ENCODE data around the gene ART1. TPM values are rescaled to one million over a fixed set of nuclear protein-coding genes. Genes with fewer than 3 reads are reported as not detected.
A peak's percentile ranks its signal among the peaks of the same experiment; 100 is the strongest.

Gene ART1
- total RNA-seq, 6 experiments from 2014 or later: not detected

- Histone ChIP-seq H3K4me1 (no peaks in the 10 kb centered on the region), H3K9me3 (no peaks in the 10 kb centered on the region), H3K4me3 (no peak overlapping the region), H3K36me3 (no peaks in the 10 kb centered on the region), H3K27me3 (no peaks in the 10 kb centered on the region), H3K27ac (no peak overlapping the region)
- ATAC-seq (peak; percentile 73 to 79 (median 76)), DNase-seq (no peak)
- intact Hi-C loops (cut with DNase I): no loop called here
- TF ChIP-seq POLR2A (IDR thresholded peaks at IDR 0.05): no peak
- TF ChIP-seq CTCF (IDR thresholded peaks at IDR 0.05): peak; percentile 66 to 87 (median 84)
- WGBS (ENCODE audit: insufficient coverage, low coverage, low lambda C conversion rate, missing lambda C conversion rate): 44% methylated on average over 7 of the region's 7 CpGs
These were observed 35.3 kb upstream of the ART1 start for GRCh38 chr11:3609416-3610265.

GRCh38 chr11:3610846-3611245 is 34.1 kb upstream of the ART1 start:
- 76% methylated on average over 4 of the region's 4 CpGs for WGBS (ENCODE audit: insufficient coverage, low coverage, low lambda C conversion rate, missing lambda C conversion rate)
- Histone ChIP-seq H3K27me3 (no peaks in the 10 kb centered on the region), H3K4me1 (no peaks in the 10 kb centered on the region), H3K27ac (no peak overlapping the region), H3K9me3 (no peaks in the 10 kb centered on the region), H3K36me3 (no peaks in the 10 kb centered on the region), H3K4me3 (no peak overlapping the region)
- ATAC-seq (no peak), DNase-seq (no peak)
- TF ChIP-seq POLR2A (IDR thresholded peaks at IDR 0.05) (no peak), CTCF (IDR thresholded peaks at IDR 0.05) (no peak)
- intact Hi-C loops (cut with DNase I): no loop called here

- H3K9me3 ChIP-seq: no peaks in the 10 kb centered on the region
- H3K27ac ChIP-seq: no peak overlapping the region
- H3K4me3 ChIP-seq: no peak overlapping the region
- 65% methylated on average over 3 of the region's 3 CpGs for WGBS (ENCODE audit: insufficient coverage, low coverage, low lambda C conversion rate, missing lambda C conversion rate)
- no peaks in the 10 kb centered on the region for H3K4me1 ChIP-seq
- ATAC-seq: no peak
- no peaks in the 10 kb centered on the region for H3K27me3 ChIP-seq
- intact Hi-C loops (cut with DNase I): no loop called here
- TF ChIP-seq POLR2A (IDR thresholded peaks at IDR 0.05) (no peak), CTCF (IDR thresholded peaks at IDR 0.05) (no peak)
- DNase-seq: no peak
- no peaks in the 10 kb centered on the region for H3K36me3 ChIP-seq
These were observed 32.8 kb upstream of the ART1 start for GRCh38 chr11:3611976-3612678.

- TF ChIP-seq CTCF (IDR thresholded peaks at IDR 0.05) (no peak), POLR2A (IDR thresholded peaks at IDR 0.05) (no peak)
- Histone ChIP-seq H3K36me3 (no peaks in the 10 kb centered on the region), H3K27me3 (no peaks in the 10 kb centered on the region), H3K4me1 (no peaks in the 10 kb centered on the region), H3K27ac (no peak overlapping the region), H3K9me3 (no peaks in the 10 kb centered on the region), H3K4me3 (no peak overlapping the region)
- WGBS (ENCODE audit: insufficient coverage, low coverage, low lambda C conversion rate, missing lambda C conversion rate): 57% methylated on average over 10 of the region's 10 CpGs
- DNase-seq: no peak
- peak in 1 of 4 donors; percentile 27 for ATAC-seq
- intact Hi-C loops (cut with DNase I): no loop called here
These were observed 30.8 kb upstream of the ART1 start for GRCh38 chr11:3613998-3614741.
